Right cardiac atrium (tissue), 5 donors: ENCODE results near the gene FCER2. TPM values are rescaled to one million over a fixed set of nuclear protein-coding genes. Genes with fewer than 3 reads are reported as not detected.
A peak's percentile ranks its signal among the peaks of the same experiment; 100 is the strongest.
"Not testable (repeated sequence)": the region's sequence is repeated elsewhere in the genome, so short reads cannot be mapped to it uniquely, and the experiment has no call there.

ENCODE experiments used
- ATAC-seq, 2 donors: fragments of 200-7000 bp; cut with Tn5 transposase; one replicate each; pipeline versions ENCODE4 v1.8.0 to v1.9.1; 2020; ENCODE audit warnings: moderate library complexity in 2 of 2, mild to moderate bottlenecking in 1 of 2
- DNase-seq, 3 donors: peaks; one replicate each; pipeline ENCODE4 v3.0.0-alpha.2; 2020
- H3K27ac ChIP-seq: one replicate; pipeline ENCODE4 v1.5.1; 2013; ENCODE audit warnings: mild to moderate bottlenecking, low read length, control low read depth, moderate library complexity
- H3K27me3 ChIP-seq: one replicate; pipeline ENCODE4 v1.6.1; 2013; ENCODE audit not compliant: control insufficient read depth, insufficient read depth
- H3K4me1 ChIP-seq: one replicate; pipeline ENCODE4 v1.6.1; 2013; ENCODE audit warnings: low read length; ENCODE audit not compliant: control insufficient read depth, insufficient read depth
- H3K4me3 ChIP-seq: one replicate; pipeline ENCODE4 v1.5.1; 2013; ENCODE audit warnings: low read length, control low read depth
- H3K9me3 ChIP-seq: one replicate; pipeline ENCODE4 v1.6.1; 2013; ENCODE audit warnings: low read length; ENCODE audit not compliant: control insufficient read depth
- WGBS: extraction: QIAGEN DNeasy Blood & Tissue Kit; methylation state at CpG from one replicate; pipeline ENCODE4 v1.1.7; 2013; 5-methylcytosine and 5-hydroxymethylcytosine counted together
- intact Hi-C, 4 donors: fragments of 100-400 bp; cut with DNase I; formaldehyde crosslinking; loops; one replicate each; pipeline versions ENCODE4 v1.11.0 to v1.14.0; 2022 to 2023
- polyA plus RNA-seq: library from polyadenylated mRNA; stranded (reverse); fragments of 200-250 nt; gene quantifications from one replicate; pipeline ENCODE4 v1.2.3, GENCODE V29; 2013
- total RNA-seq, 4 donors: library from RNA; stranded (reverse); fragmentation: NEBNext Ultra II Directional; extraction: Animal tissue kit (Norgen Biotek cat#: 25700); gene quantifications; one replicate each; pipeline ENCODE4 v1.2.1, GENCODE V29; 2021
- donor health status: healthy with polysubstance abuse.
- donor health status: DM: no; HTN: yes; CAD: no.
- donor health status: DM: no; HTN: no; CAD: no.
- donor health status: DM: no; HTN: yes; CAD: no; lungs with severe emphysema.
- donor health status: DM: yes; HTN: yes; CAD: no.

The FCER2 gene
- total and polyA plus RNA-seq, 5 donors: 0.09 TPM; not detected in 4

GRCh38 chr19:7644550-7644877, 57.4 kb downstream of the FCER2 start:
- no peak overlapping the region for H3K4me3 ChIP-seq
- DNase-seq (peak in 1 of 3 donors; percentile 33), ATAC-seq (no peak)
- H3K27ac ChIP-seq: no peak overlapping the region
- 93% methylated on average over 20 of the region's 20 CpGs for WGBS
- no peaks in the 10 kb centered on the region for H3K9me3 ChIP-seq
- intact Hi-C loops: no loop called here
- H3K27me3 ChIP-seq: no peaks in the 10 kb centered on the region
- no peaks in the 10 kb centered on the region for H3K4me1 ChIP-seq

DNA sequence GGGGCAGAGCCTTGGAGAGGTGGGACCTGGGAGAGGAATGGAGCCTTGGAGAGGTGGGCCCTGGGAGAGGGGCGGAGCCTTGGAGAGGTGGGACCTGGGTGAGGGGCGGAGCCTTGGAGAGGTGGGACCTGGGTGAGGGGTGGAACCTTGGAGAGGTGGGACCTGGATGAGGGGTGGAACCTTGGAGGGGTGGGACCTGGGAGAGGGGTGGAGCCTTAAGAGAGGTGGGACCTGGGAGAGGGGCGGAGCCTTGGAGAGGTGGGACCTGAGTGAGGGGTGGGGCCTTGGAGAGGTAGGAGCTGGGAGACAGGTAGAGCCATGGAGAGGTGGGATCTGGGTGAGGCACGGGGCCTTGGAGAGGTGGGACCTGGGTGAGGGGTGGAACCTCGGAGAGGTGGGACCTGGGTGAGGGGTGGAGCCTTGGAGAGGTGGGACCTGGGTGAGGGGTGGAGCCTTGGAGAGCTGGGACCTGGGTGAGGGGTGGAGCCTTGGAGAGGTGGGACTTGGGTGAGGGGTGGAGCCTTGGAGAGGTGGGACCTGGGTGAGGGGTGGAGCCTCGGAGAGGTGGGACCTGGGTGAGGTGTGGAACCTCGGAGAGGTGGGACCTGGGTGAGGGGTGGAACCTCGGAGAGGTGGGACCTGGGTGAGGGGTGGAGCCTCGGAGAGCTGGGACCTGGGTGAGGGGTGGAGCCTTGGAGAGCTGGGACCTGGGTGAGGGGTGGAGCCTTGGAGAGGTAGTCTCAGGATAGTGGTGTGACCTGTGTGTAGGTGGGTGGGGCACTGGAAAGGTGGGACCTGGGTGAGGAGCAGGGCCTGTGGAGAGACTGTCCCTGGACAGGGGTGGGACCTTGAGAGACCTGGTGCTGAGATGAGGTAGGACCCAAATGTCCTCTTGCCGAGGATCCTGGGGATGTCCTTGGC, 58.0 kb downstream of the FCER2 start:
- intact Hi-C loops, H3K27ac ChIP-seq, H3K27me3 ChIP-seq, H3K9me3 ChIP-seq, H3K4me3 ChIP-seq, H3K4me1 ChIP-seq, ATAC-seq: not testable (repeated sequence)
- 47% methylated on average over 10 of the region's 10 CpGs for WGBS
- DNase-seq: peak in 1 of 3 donors; percentile 35

GRCh38 chr19:7643031-7643415, 58.9 kb downstream of the FCER2 start:
- 92% methylated on average over 8 of the region's 8 CpGs for WGBS
- no peaks in the 10 kb centered on the region for H3K9me3 ChIP-seq
- H3K4me3 ChIP-seq: no peak overlapping the region
- intact Hi-C loops: no loop called here
- no peak overlapping the region for H3K27ac ChIP-seq
- H3K4me1 ChIP-seq: no peaks in the 10 kb centered on the region
- DNase-seq: peak in 1 of 3 donors; percentile 32
- no peak for ATAC-seq
- H3K27me3 ChIP-seq: no peaks in the 10 kb centered on the region

DNA sequence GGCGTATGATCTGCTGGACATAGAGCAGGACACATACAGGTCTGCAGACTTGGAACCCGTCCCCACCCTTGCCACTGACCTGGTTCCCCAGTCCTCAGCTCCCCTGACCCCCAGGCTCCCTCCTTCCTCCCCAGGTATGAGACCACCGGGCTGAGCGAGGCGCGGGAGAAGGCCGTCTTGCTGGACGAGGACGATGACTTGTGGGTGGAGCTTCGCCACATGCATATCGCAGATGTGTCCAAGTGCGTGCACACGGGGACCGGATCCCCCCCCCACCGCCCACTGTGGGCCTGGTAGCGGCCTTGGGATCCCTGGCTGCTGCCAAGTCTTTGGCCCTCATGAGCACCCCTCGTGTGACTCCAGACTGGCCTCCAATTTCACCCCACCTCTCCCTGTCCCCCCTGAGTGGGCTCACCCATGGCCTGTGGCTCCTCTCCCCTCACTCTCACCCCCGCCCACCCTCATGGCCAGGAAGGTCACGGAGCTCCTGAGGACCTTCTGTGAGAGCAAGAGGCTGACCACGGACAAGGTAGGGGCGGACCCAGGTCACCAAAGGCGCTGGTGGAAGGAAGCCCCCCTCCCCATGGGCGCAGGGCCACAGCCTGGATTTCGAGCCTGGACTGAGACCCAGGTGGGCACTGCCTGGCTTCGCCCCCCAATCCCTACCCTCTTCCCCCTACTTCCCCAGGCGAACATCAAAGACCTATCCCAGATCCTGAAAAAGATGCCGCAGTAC, 59.5 kb downstream of the FCER2 start:
- no peak overlapping the region for H3K4me3 ChIP-seq
- H3K27ac ChIP-seq: no peak overlapping the region
- H3K9me3 ChIP-seq: no peaks in the 10 kb centered on the region
- H3K27me3 ChIP-seq: no peaks in the 10 kb centered on the region
- DNase-seq (peak; percentile 19 to 40 (median 38)), ATAC-seq (no peak)
- 88% methylated on average over 27 of the region's 27 CpGs for WGBS
- H3K4me1 ChIP-seq: no peaks in the 10 kb centered on the region
- intact Hi-C loops: no loop called here

DNA sequence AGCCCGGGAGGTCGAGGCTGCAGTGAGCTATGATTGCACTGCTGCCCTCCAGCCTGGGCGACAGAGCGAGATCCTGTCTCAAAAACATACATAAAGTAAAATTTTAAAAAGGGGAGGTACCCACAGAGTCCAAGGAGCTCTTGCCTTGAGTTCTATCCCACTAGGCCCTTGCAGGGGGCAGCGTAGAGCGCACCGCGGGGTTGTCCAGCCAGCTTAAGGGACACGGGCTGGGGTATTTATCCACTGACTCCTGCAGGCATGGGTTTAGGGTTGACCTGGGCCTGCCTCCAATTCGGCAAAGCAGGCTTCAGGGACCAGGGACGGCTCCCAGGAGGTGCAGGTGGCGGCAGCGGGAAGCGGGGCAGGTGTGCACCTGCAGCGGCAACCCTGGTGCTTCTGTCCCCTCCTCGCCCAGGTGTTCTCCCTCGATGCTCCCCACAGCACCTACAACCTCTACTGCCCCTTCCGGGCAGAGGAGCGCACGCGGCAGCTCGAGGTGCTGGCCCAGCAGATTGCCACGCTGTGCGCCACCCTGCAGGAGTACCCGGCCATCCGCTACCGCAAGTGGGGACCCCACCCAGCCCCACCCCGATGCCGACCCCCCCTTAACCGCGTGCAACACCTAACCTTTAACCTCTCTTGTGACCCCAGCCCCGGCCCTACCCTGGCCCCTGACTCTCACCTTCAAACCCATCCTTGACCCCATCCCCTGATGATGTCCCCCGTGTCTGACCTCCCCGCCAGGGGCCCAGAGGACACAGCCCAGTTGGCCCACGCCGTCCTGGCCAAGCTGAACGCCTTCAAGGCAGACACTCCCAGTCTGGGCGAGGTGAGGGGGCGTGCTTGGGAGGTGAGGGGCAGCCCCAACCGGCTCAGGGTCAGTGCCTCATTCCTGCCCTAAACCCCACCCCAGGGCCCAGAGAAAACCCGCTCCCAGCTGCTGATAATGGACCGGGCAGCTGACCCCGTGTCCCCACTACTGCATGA, 60.3 kb downstream of the FCER2 start:
- no peak overlapping the region for H3K4me3 ChIP-seq
- ATAC-seq: no peak
- no peaks in the 10 kb centered on the region for H3K4me1 ChIP-seq
- DNase-seq: peak in 2 of 3 donors; percentile 43 to 44
- H3K9me3 ChIP-seq: no peaks in the 10 kb centered on the region
- H3K27me3 ChIP-seq: no peaks in the 10 kb centered on the region
- H3K27ac ChIP-seq: no peak overlapping the region
- intact Hi-C loops: no loop called here
- 85% methylated on average over 43 of the region's 43 CpGs for WGBS

GRCh38 chr19:7640803-7641202, 61.1 kb downstream of the FCER2 start:
- Histone ChIP-seq H3K4me3 (no peak overlapping the region), H3K9me3 (no peaks in the 10 kb centered on the region), H3K4me1 (no peaks in the 10 kb centered on the region), H3K27ac (no peak overlapping the region), H3K27me3 (no peaks in the 10 kb centered on the region)
- intact Hi-C loops: no loop called here
- DNase-seq (peak in 2 of 3 donors; percentile 26 to 29), ATAC-seq (no peak)
- WGBS: 94% methylated on average over 11 of the region's 11 CpGs

- ATAC-seq: no peak
- H3K4me3 ChIP-seq: no peak overlapping the region
- intact Hi-C loops: no loop called here
- peak in 2 of 3 donors; percentile 7 to 20 for DNase-seq
- H3K27me3 ChIP-seq: no peaks in the 10 kb centered on the region
- H3K27ac ChIP-seq: no peak overlapping the region
- WGBS: 97% methylated on average over 13 of the region's 13 CpGs
- no peaks in the 10 kb centered on the region for H3K4me1 ChIP-seq
- H3K9me3 ChIP-seq: no peaks in the 10 kb centered on the region
Observed at GRCh38 chr19:7639863-7640348, 62.0 kb downstream of the FCER2 start.

DNA sequence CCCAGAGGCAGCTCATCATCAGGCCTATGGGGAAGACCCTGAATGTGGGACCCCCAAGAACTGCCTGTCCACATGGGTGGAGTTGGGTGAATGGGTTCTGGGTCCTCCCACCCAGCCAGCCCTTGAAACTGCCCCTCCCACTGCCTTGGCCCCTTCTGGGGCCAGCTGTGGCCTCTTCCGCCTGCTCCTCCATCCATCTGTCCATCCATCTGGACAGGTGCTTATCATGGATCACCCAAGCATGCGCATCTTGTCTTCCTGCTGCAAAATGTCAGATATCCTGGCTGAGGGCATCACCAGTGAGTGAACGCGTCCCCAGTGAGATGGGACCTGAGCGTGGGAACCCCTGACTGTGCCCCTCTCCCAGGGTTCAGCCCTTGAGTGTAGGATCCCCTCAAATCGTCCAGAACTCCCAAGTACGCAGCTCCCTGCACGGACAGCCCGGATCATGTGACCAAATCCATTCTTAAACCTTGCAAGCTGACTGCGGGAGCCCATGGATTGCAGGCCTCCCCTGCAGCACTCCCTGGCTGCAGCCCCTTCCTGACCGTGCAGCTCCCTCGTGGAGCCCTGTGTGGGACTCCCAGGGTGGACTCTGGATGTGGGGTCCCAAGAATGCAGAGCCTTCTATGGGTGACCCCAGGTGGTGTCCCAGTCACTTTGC, 63.0 kb downstream of the FCER2 start:
- Histone ChIP-seq H3K4me3 (no peak overlapping the region), H3K27ac (no peak overlapping the region), H3K27me3 (no peaks in the 10 kb centered on the region), H3K4me1 (no peaks in the 10 kb centered on the region), H3K9me3 (no peaks in the 10 kb centered on the region)
- WGBS: 61% methylated on average over 12 of the region's 12 CpGs
- intact Hi-C loops: no loop called here
- DNase-seq: peak in 2 of 3 donors; percentile 23 to 30
- ATAC-seq: no peak
